Activated CD4-positive, alpha-beta memory T cell treated with anti-CD3 and anti-CD28 coated beads, Interleukin-2, amount 10 ng/mL, durations not matched to agents 7 days and 5 days (primary cell): ENCODE results near the gene DGAT2. TPM values are rescaled to one million over a fixed set of nuclear protein-coding genes. Genes with fewer than 3 reads are reported as not detected.

Experiments
- CTCF ChIA-PET: fragments of 350-600 bp; sonication (Branson Sonifier 250); formaldehyde crosslinking; loops from one replicate; lab custom pipeline; 2021; ENCODE audit warnings: antibody characterized with exemption, inconsistent platforms; lab: Charles Lee
- POLR2A ChIA-PET: fragments of 350-600 bp; sonication (Branson Sonifier 250); formaldehyde crosslinking; loops from one replicate; lab custom pipeline; 2021; ENCODE audit warnings: antibody characterized with exemption; lab: Charles Lee
- DNase-seq: peaks from one replicate; pipeline ENCODE4 v3.0.0-alpha.2; 2020
- H3K27ac Mint-ChIP-seq: one replicate; pipeline ENCODE4 v1.8.0; 2021; ENCODE audit warnings: mild to moderate bottlenecking, mixed read lengths
- H3K27me3 Mint-ChIP-seq: one replicate; pipeline ENCODE4 v1.8.0; 2021; ENCODE audit warnings: mixed read lengths
- H3K36me3 Mint-ChIP-seq: one replicate; pipeline ENCODE4 v1.8.0; 2021; ENCODE audit warnings: low read depth, mixed read lengths
- H3K4me1 Mint-ChIP-seq: one replicate; pipeline ENCODE4 v1.8.0; 2021; ENCODE audit warnings: mixed read lengths
- H3K4me3 Mint-ChIP-seq: one replicate; pipeline ENCODE4 v1.8.0; 2021; ENCODE audit warnings: mild to moderate bottlenecking, mixed read lengths
- H3K9me3 Mint-ChIP-seq: one replicate; pipeline ENCODE4 v1.8.0; 2021; ENCODE audit warnings: mixed read lengths
- total RNA-seq, 2 experiments: library from RNA; stranded (reverse); gene quantifications; one replicate each; pipeline ENCODE4 v1.2.3, GENCODE V29; 2021

The DGAT2 gene
- total RNA-seq, 2 experiments from 2014 or later, result 1.4 to 1.5 TPM

- Mint-ChIP-seq H3K27me3 (no peaks in the 10 kb centered on the region), H3K27ac (no peak overlapping the region), H3K9me3 (no peaks in the 10 kb centered on the region), H3K4me1 (peaks cover 5% of the 10 kb centered on the region), H3K36me3 (no peaks in the 10 kb centered on the region), H3K4me3 (no peak overlapping the region)
- ChIA-PET CTCF (interaction anchor here (1.5 kb wide), 1 partner anchor 111 kb away, joined by 3 read pairs; no protein-coding TSS in a partner anchor), POLR2A (no interaction called here)
- DNase-seq, result no peak
Measured at GRCh38 chr11:75786101-75786736, 17.6 kb downstream of the DGAT2 start.

GRCh38 chr11:75789521-75789920, 20.9 kb downstream of the DGAT2 start:
- H3K4me1 Mint-ChIP-seq, result no peaks in the 10 kb centered on the region
- DNase-seq, result no peak
- H3K36me3 Mint-ChIP-seq, result no peaks in the 10 kb centered on the region
- H3K9me3 Mint-ChIP-seq, result no peaks in the 10 kb centered on the region
- ChIA-PET POLR2A (no interaction called here), CTCF (interaction anchor here (2.4 kb wide), 1 partner anchor 14 kb away, joined by 8 read pairs; no protein-coding TSS in a partner anchor)
- H3K4me3 Mint-ChIP-seq, result no peak overlapping the region
- H3K27me3 Mint-ChIP-seq, result no peaks in the 10 kb centered on the region
- H3K27ac Mint-ChIP-seq, result no peak overlapping the region

- H3K36me3 Mint-ChIP-seq, result no peaks in the 10 kb centered on the region
- H3K4me3 Mint-ChIP-seq, result no peak overlapping the region
- H3K27ac Mint-ChIP-seq, result no peak overlapping the region
- ChIA-PET CTCF (interaction anchor here (0.6 kb wide), 1 partner anchor 90 kb away, joined by 4 read pairs; no protein-coding TSS in a partner anchor), POLR2A (no interaction called here)
- no peaks in the 10 kb centered on the region for H3K4me1 Mint-ChIP-seq
- H3K9me3 Mint-ChIP-seq, result no peaks in the 10 kb centered on the region
- DNase-seq, result no peak
- no peaks in the 10 kb centered on the region for H3K27me3 Mint-ChIP-seq
Measured at GRCh38 chr11:75790986-75791385, 22.4 kb downstream of the DGAT2 start.

GRCh38 chr11:75792127-75792731, 23.7 kb downstream of the DGAT2 start:
- CTCF ChIA-PET, result interaction anchor here (0.8 kb wide), 1 partner anchor 69 kb away, joined by 3 read pairs; no protein-coding TSS in a partner anchor

GRCh38 chr11:75792997-75793800, 24.6 kb downstream of the DGAT2 start:
- DNase-seq, result no peak
- H3K36me3 Mint-ChIP-seq, result no peaks in the 10 kb centered on the region
- no peak overlapping the region for H3K4me3 Mint-ChIP-seq
- H3K27me3 Mint-ChIP-seq, result no peaks in the 10 kb centered on the region
- CTCF ChIA-PET, result interaction anchor here (0.6 to 1.8 kb wide), 3 partner anchors 10 to 1330 kb away, joined by 3 to 9 read pairs (median 6); no protein-coding TSS in a partner anchor
- no peaks in the 10 kb centered on the region for H3K4me1 Mint-ChIP-seq
- no peak overlapping the region for H3K27ac Mint-ChIP-seq
- H3K9me3 Mint-ChIP-seq, result no peaks in the 10 kb centered on the region
- POLR2A ChIA-PET, result no interaction called here

More at GRCh38 chr11:75792127-75792731, 23.7 kb downstream of the DGAT2 start:
- Mint-ChIP-seq H3K9me3 (no peaks in the 10 kb centered on the region), H3K4me3 (no peak overlapping the region), H3K4me1 (no peaks in the 10 kb centered on the region), H3K27ac (no peak overlapping the region), H3K36me3 (no peaks in the 10 kb centered on the region), H3K27me3 (no peaks in the 10 kb centered on the region)
- POLR2A ChIA-PET, result no interaction called here
- DNase-seq, result no peak

GRCh38 chr11:75793966-75794365, 25.4 kb downstream of the DGAT2 start:
- H3K27ac Mint-ChIP-seq, result no peak overlapping the region

GRCh38 chr11:75795276-75796090, 26.9 kb downstream of the DGAT2 start:
- ChIA-PET CTCF (no interaction called here), POLR2A (no interaction called here)
- Mint-ChIP-seq H3K27ac (no peak overlapping the region), H3K36me3 (no peaks in the 10 kb centered on the region), H3K4me3 (no peak overlapping the region), H3K9me3 (no peaks in the 10 kb centered on the region), H3K27me3 (no peaks in the 10 kb centered on the region), H3K4me1 (no peaks in the 10 kb centered on the region)
- DNase-seq, result no peak

More at GRCh38 chr11:75793966-75794365, 25.4 kb downstream of the DGAT2 start:
- CTCF ChIA-PET, result interaction anchor here (0.6 to 1.8 kb wide), 3 partner anchors 9 to 1329 kb away, joined by 3 to 9 read pairs (median 6); no protein-coding TSS in a partner anchor
- no peaks in the 10 kb centered on the region for H3K4me1 Mint-ChIP-seq
- POLR2A ChIA-PET, result no interaction called here
- H3K4me3 Mint-ChIP-seq, result no peak overlapping the region
- H3K27me3 Mint-ChIP-seq, result no peaks in the 10 kb centered on the region
- H3K36me3 Mint-ChIP-seq, result no peaks in the 10 kb centered on the region
- H3K9me3 Mint-ChIP-seq, result no peaks in the 10 kb centered on the region
- no peak for DNase-seq

- POLR2A ChIA-PET, result no interaction called here
- H3K4me1 Mint-ChIP-seq, result peaks cover 6% of the 10 kb centered on the region
- no peak overlapping the region for H3K4me3 Mint-ChIP-seq
- H3K36me3 Mint-ChIP-seq, result no peaks in the 10 kb centered on the region
- no peak overlapping the region for H3K27ac Mint-ChIP-seq
- DNase-seq, result no peak
- H3K27me3 Mint-ChIP-seq, result no peaks in the 10 kb centered on the region
- H3K9me3 Mint-ChIP-seq, result no peaks in the 10 kb centered on the region
- CTCF ChIA-PET, result no interaction called here
Measured at GRCh38 chr11:75796091-75796435, 27.5 kb downstream of the DGAT2 start.

GRCh38 chr11:75797116-75797515, 28.5 kb downstream of the DGAT2 start:
- H3K4me1 Mint-ChIP-seq, result peaks cover 15% of the 10 kb centered on the region
- no peak overlapping the region for H3K27ac Mint-ChIP-seq
- no peak for DNase-seq
- no peaks in the 10 kb centered on the region for H3K36me3 Mint-ChIP-seq
- POLR2A ChIA-PET, result no interaction called here
- no peaks in the 10 kb centered on the region for H3K27me3 Mint-ChIP-seq
- H3K9me3 Mint-ChIP-seq, result no peaks in the 10 kb centered on the region
- H3K4me3 Mint-ChIP-seq, result no peak overlapping the region
- CTCF ChIA-PET, result no interaction called here

GRCh38 chr11:75797792-75798191, 29.2 kb downstream of the DGAT2 start:
- Mint-ChIP-seq H3K27me3 (no peaks in the 10 kb centered on the region), H3K36me3 (no peaks in the 10 kb centered on the region), H3K27ac (no peak overlapping the region), H3K4me3 (no peak overlapping the region), H3K9me3 (no peaks in the 10 kb centered on the region), H3K4me1 (peaks cover 20% of the 10 kb centered on the region)
- DNase-seq, result no peak
- ChIA-PET POLR2A (no interaction called here), CTCF (no interaction called here)

- Mint-ChIP-seq H3K4me1 (peaks cover 20% of the 10 kb centered on the region), H3K36me3 (no peaks in the 10 kb centered on the region), H3K9me3 (no peaks in the 10 kb centered on the region), H3K27me3 (no peaks in the 10 kb centered on the region), H3K4me3 (no peak overlapping the region), H3K27ac (no peak overlapping the region)
- DNase-seq, result no peak
- CTCF ChIA-PET, result interaction anchor here (0.8 to 4.9 kb wide), 2 partner anchors 12 to 352 kb away, joined by 4 to 59 read pairs; partner anchors contain the start of gene UVRAG
- POLR2A ChIA-PET, result no interaction called here
Measured at GRCh38 chr11:75800136-75800675, 31.6 kb downstream of the DGAT2 start.

- Mint-ChIP-seq H3K4me3 (no peak overlapping the region), H3K27me3 (no peaks in the 10 kb centered on the region), H3K36me3 (no peaks in the 10 kb centered on the region), H3K9me3 (no peaks in the 10 kb centered on the region), H3K27ac (peak overlapping the region; percentile 22), H3K4me1 (peaks cover 20% of the 10 kb centered on the region)
- CTCF ChIA-PET, result interaction anchor here (0.6 to 4.9 kb wide), 7 partner anchors 12 to 351 kb away, joined by 3 to 101 read pairs (median 3); partner anchors contain the start of gene UVRAG
- DNase-seq, result no peak
- POLR2A ChIA-PET, result interaction anchor here (1.5 kb wide), 1 partner anchor 24 kb away, joined by 5 read pairs; no protein-coding TSS in a partner anchor
Measured at GRCh38 chr11:75800728-75801361, 32.3 kb downstream of the DGAT2 start.
